Smooth muscle cell (in vitro differentiated cells): ENCODE results near the gene USP12. TPM values are rescaled to one million over a fixed set of nuclear protein-coding genes. Genes with fewer than 3 reads are reported as not detected.

ENCODE experiments used
- DNase-seq: peaks from one replicate; lab custom pipeline; 2025; ENCODE audit not compliant: unreplicated experiment; lab: John Stamatoyannopoulos, UW
- H2AFZ ChIP-seq: fragments of 200-600 bp; sonication (generic); 2 replicates; pipeline ENCODE4 v1.6.0; 2016; ENCODE audit warnings: antibody characterized with exemption, low read depth, mild to moderate bottlenecking
- H3F3A ChIP-seq: fragments of 200-600 bp; sonication (generic); 2 replicates; pipeline ENCODE4 v1.6.0; 2017; ENCODE audit warnings: antibody characterized with exemption, low read depth
- H3K27ac ChIP-seq: fragments of 200-600 bp; sonication (generic); 2 replicates; pipeline ENCODE4 v1.5.1; 2016; ENCODE audit warnings: low read depth, mild to moderate bottlenecking
- H3K27me3 ChIP-seq: fragments of 200-600 bp; sonication (generic); 2 replicates; pipeline ENCODE4 v1.6.1; 2016; ENCODE audit warnings: low read depth, mild to moderate bottlenecking
- H3K36me3 ChIP-seq: fragments of 200-600 bp; sonication (generic); 2 replicates; pipeline ENCODE4 v1.5.1; 2016; ENCODE audit warnings: low read depth
- H3K4me1 ChIP-seq: fragments of 200-600 bp; sonication (generic); 2 replicates; pipeline ENCODE4 v1.5.1; 2016; ENCODE audit warnings: low read depth
- H3K4me2 ChIP-seq: fragments of 200-600 bp; sonication (generic); 2 replicates; pipeline ENCODE4 v1.6.0; 2016; ENCODE audit warnings: mild to moderate bottlenecking
- H3K4me3 ChIP-seq: fragments of 200-600 bp; sonication (generic); 2 replicates; pipeline ENCODE4 v1.5.1; 2016; ENCODE audit warnings: mild to moderate bottlenecking
- H3K79me2 ChIP-seq: fragments of 200-600 bp; sonication (generic); 2 replicates; pipeline ENCODE4 v1.6.0; 2016; ENCODE audit warnings: low read depth, mild to moderate bottlenecking
- H3K9ac ChIP-seq: fragments of 200-600 bp; sonication (generic); 2 replicates; pipeline ENCODE4 v1.6.0; 2016; ENCODE audit warnings: low read depth
- H3K9me3 ChIP-seq: fragments of 200-600 bp; sonication (generic); replicated peaks from 2 replicates; pipeline ENCODE4 v1.5.1; 2016; ENCODE audit warnings: low read depth
- H4K20me1 ChIP-seq: fragments of 200-600 bp; sonication (generic); 2 replicates; pipeline ENCODE4 v1.6.0; 2016; ENCODE audit warnings: low read depth
- CTCF ChIP-seq: fragments of 200-600 bp; sonication (generic); IDR thresholded peaks from 2 replicates; pipeline ENCODE4 v1.5.1; 2017; ENCODE audit warnings: borderline replicate concordance, mild to moderate bottlenecking, antibody characterized with exemption; ENCODE audit not compliant: insufficient read depth, poor library complexity, severe bottlenecking
- WGBS: methylation state at CpG from one replicate; pipeline ENCODE4 v1.1.7; 2016; ENCODE audit warnings: low lambda C conversion rate; 5-methylcytosine and 5-hydroxymethylcytosine counted together
- polyA plus RNA-seq: library from polyadenylated mRNA; unstranded; fragments of >200 nt; fragmentation: Nextera tagmentation; extraction: Ambion mirVana; gene quantifications from 2 replicates; pipeline ENCODE4 v1.2.1, GENCODE V29; 2016
- total RNA-seq: library from RNA; depleted of rRNA; stranded (reverse); fragments of >200 nt; gene quantifications from 2 replicates; pipeline ENCODE4 v1.2.3, GENCODE V29; 2014

USP12 gene
- total and polyA plus RNA-seq, 2 experiments from 2014 or later, result 11.3 to 19.9 TPM

DNA sequence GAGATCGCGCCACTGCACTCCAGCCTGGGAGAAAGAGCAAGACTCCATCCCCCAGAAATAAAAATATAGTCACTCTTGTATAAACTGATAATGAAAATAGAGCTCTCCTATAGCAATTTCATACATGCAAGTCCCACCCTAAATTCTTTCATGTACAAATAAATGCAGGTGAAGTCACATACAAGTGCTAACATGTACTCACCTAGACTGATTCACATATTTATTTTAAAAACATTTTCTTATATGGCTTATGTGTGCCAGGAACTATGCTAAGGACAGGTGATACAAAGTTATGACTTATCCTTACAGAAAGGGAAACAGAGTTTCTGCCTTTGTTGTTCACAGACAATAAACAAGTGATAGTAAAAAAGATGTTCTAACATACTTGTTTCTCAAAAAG lies 32.0 kb downstream of the USP12 start:
- Histone ChIP-seq H2AFZ (no peak overlapping the region), H3K36me3 (peaks cover 3% of the 10 kb centered on the region), H3K4me2 (no peak overlapping the region), H3K4me3 (no peak overlapping the region), H3K9ac (no peak overlapping the region), H3K27ac (no peak overlapping the region), H3K79me2 (peaks cover 100% of the 10 kb centered on the region), H4K20me1 (peaks cover 70% of the 10 kb centered on the region), H3K4me1 (no peaks in the 10 kb centered on the region), H3K27me3 (no peaks in the 10 kb centered on the region), H3F3A (no peaks in the 10 kb centered on the region), H3K9me3 (no peaks in the 10 kb centered on the region)
- DNase-seq, result no peak
- WGBS, result 95% methylated on average over 2 of the region's 2 CpGs
- no peak for TF ChIP-seq CTCF

GRCh38 chr13:27138457-27139093 lies 33.0 kb downstream of the USP12 start:
- no peaks in the 10 kb centered on the region for H3K27me3 ChIP-seq
- H4K20me1 ChIP-seq, result peaks cover 71% of the 10 kb centered on the region
- H3F3A ChIP-seq, result no peaks in the 10 kb centered on the region
- H2AFZ ChIP-seq, result no peak overlapping the region
- no peak overlapping the region for H3K4me2 ChIP-seq
- no peak overlapping the region for H3K4me3 ChIP-seq
- H3K79me2 ChIP-seq, result peaks cover 100% of the 10 kb centered on the region
- H3K9ac ChIP-seq, result no peak overlapping the region
- no peaks in the 10 kb centered on the region for H3K9me3 ChIP-seq
- H3K4me1 ChIP-seq, result no peaks in the 10 kb centered on the region
- no peak for TF ChIP-seq CTCF
- H3K27ac ChIP-seq, result no peak overlapping the region
- H3K36me3 ChIP-seq, result peaks cover 3% of the 10 kb centered on the region
- 90% methylated on average over 4 of the region's 4 CpGs for WGBS
- no peak for DNase-seq

GRCh38 chr13:27137759-27138158 lies 33.9 kb downstream of the USP12 start:
- TF ChIP-seq CTCF, result no peak
- H3K9me3 ChIP-seq, result no peaks in the 10 kb centered on the region
- H3K9ac ChIP-seq, result no peak overlapping the region
- H3F3A ChIP-seq, result no peaks in the 10 kb centered on the region
- H3K4me2 ChIP-seq, result no peak overlapping the region
- H3K27me3 ChIP-seq, result no peaks in the 10 kb centered on the region
- peaks cover 100% of the 10 kb centered on the region for H3K79me2 ChIP-seq
- no peak overlapping the region for H3K27ac ChIP-seq
- H3K4me3 ChIP-seq, result no peak overlapping the region
- 92% methylated on average over 7 of the region's 7 CpGs for WGBS
- H4K20me1 ChIP-seq, result peaks cover 79% of the 10 kb centered on the region
- DNase-seq, result no peak
- H3K36me3 ChIP-seq, result peaks cover 3% of the 10 kb centered on the region
- no peak overlapping the region for H2AFZ ChIP-seq
- no peaks in the 10 kb centered on the region for H3K4me1 ChIP-seq

GRCh38 chr13:27135023-27135422 lies 36.6 kb downstream of the USP12 start:
- peaks cover 100% of the 10 kb centered on the region for H4K20me1 ChIP-seq
- H3K27me3 ChIP-seq, result no peaks in the 10 kb centered on the region
- H3K9me3 ChIP-seq, result no peaks in the 10 kb centered on the region
- no peak for TF ChIP-seq CTCF
- H3K4me3 ChIP-seq, result no peak overlapping the region
- 93% methylated on average over 5 of the region's 5 CpGs for WGBS
- no peak overlapping the region for H3K4me2 ChIP-seq
- H3K36me3 ChIP-seq, result no peaks in the 10 kb centered on the region
- no peak overlapping the region for H2AFZ ChIP-seq
- DNase-seq, result no peak
- H3K79me2 ChIP-seq, result peaks cover 98% of the 10 kb centered on the region
- no peak overlapping the region for H3K9ac ChIP-seq
- no peaks in the 10 kb centered on the region for H3K4me1 ChIP-seq
- no peaks in the 10 kb centered on the region for H3F3A ChIP-seq
- H3K27ac ChIP-seq, result no peak overlapping the region
